HCT116 (cell line): ENCODE results near the gene BBS9. TPM values are rescaled to one million over a fixed set of nuclear protein-coding genes. Genes with fewer than 3 reads are reported as not detected.
"Not testable (repeated sequence)": the region's sequence is repeated elsewhere in the genome, so short reads cannot be mapped to it uniquely, and the experiment has no call there.

ENCODE experiments used
- ATAC-seq: fragments of 200-7000 bp; cut with Tn5 transposase; 2 replicates; pipeline ENCODE4 v1.9.1; 2020; ENCODE audit warnings: mild to moderate bottlenecking, moderate library complexity
- BruUV-seq: library from RNA; stranded (reverse); fragments of 400-500 nt; replicated peaks from 2 replicates; lab custom pipeline; 2021; lab: Mats Ljungman, UMichigan
- CTCF ChIA-PET: fragments of 300-600 bp; sonication (Branson Sonifier 250); formaldehyde crosslinking; loops from one replicate; lab custom pipeline; 2021; ENCODE audit warnings: antibody characterized with exemption; lab: Charles Lee
- POLR2A ChIA-PET: fragments of 300-600, 350-600 bp; sonication (Branson Sonifier 250); formaldehyde crosslinking; loops from one replicate; lab custom pipeline; 2021; ENCODE audit warnings: antibody characterized with exemption; lab: Charles Lee
- RAD21 ChIA-PET, 2 experiments: fragments of 300-600 bp; sonication (Branson Sonifier 250); formaldehyde crosslinking; loops; one replicate each; lab custom pipeline; 2023; ENCODE audit warnings: low total read pairs in 2 of 2; ENCODE audit not compliant: uncharacterized antibody in 2 of 2, unreplicated experiment in 2 of 2, low non-redundant PET in 1 of 2; lab: Charles Lee
- DNase-seq: peaks from one replicate; pipeline ENCODE4 v3.0.0-alpha.2; 2010; ENCODE audit warnings: low read depth, low spot score
- H2AFZ ChIP-seq: fragments of 200-600 bp; shearing (Covaris generic), sonication (generic); 2 replicates; pipeline ENCODE4 v1.6.1; 2017; ENCODE audit warnings: low read depth, mixed run types, mixed read lengths, antibody characterized with exemption, low read length; ENCODE audit not compliant: poor library complexity, severe bottlenecking
- H3K27ac ChIP-seq: 2 replicates; pipeline ENCODE4 v1.5.1; 2012; ENCODE audit warnings: low read depth, low read length
- H3K27me3 ChIP-seq: fragments of 200-600 bp; sonication (generic); 2 replicates; pipeline ENCODE4 v1.6.1; 2016; ENCODE audit warnings: mixed run types, low read length, mixed read lengths; ENCODE audit not compliant: insufficient read depth
- H3K36me3 ChIP-seq, 2 experiments: fragments of 200-500 bp in 1 of 2; fragments of 200-600 bp in 1 of 2; sonication (Bioruptor generic) in 1 of 2; sonication (generic) in 1 of 2; 2 replicates each; pipeline versions ENCODE4 v1.5.1 to v1.6.1; 2014 to 2016; ENCODE audit warnings: low read length in 2 of 2, inconsistent platforms in 1 of 2, mixed read lengths in 1 of 2, mixed run types in 1 of 2; ENCODE audit not compliant: insufficient read depth in 2 of 2, control insufficient read depth in 1 of 2
- H3K4me1 ChIP-seq, 2 experiments: fragments of 200-600 bp in 1 of 2; sonication (generic) in 1 of 2; 2 replicates each; pipeline versions ENCODE4 v1.5.1 to v1.6.1; 2012 to 2017; ENCODE audit warnings: low read length in 2 of 2, inconsistent platforms in 1 of 2, mild to moderate bottlenecking in 1 of 2, mixed read lengths in 1 of 2, mixed run types in 1 of 2, moderate library complexity in 1 of 2; ENCODE audit not compliant: insufficient read depth in 2 of 2, control insufficient read depth in 1 of 2
- H3K4me2 ChIP-seq: fragments of 200-600 bp; sonication (generic); 2 replicates; pipeline ENCODE4 v1.6.1; 2017; ENCODE audit warnings: mixed run types, low read length, mixed read lengths
- H3K4me3 ChIP-seq, 2 experiments: fragments of 200-600 bp in 1 of 2; sonication (generic) in 1 of 2; replicated peaks in 1 of 2; 2 replicates each; pipeline ENCODE4 v1.5.1; 2011 to 2016; ENCODE audit warnings: low read length in 2 of 2, control low read depth in 1 of 2, low read depth in 1 of 2, mild to moderate bottlenecking in 1 of 2, mixed read lengths in 1 of 2, mixed run types in 1 of 2
- H3K79me2 ChIP-seq: fragments of 200-600 bp; sonication (generic); 2 replicates; pipeline ENCODE4 v1.6.1; 2017; ENCODE audit warnings: mild to moderate bottlenecking, mixed run types, low read length, moderate library complexity, mixed read lengths; ENCODE audit not compliant: insufficient read depth
- H3K9ac ChIP-seq: fragments of 200-600 bp; sonication (generic); 2 replicates; pipeline ENCODE4 v1.6.1; 2016; ENCODE audit warnings: low read length, mixed read lengths
- H3K9me2 ChIP-seq: fragments of 200-600 bp; sonication (generic), shearing (Covaris generic); 2 replicates; pipeline ENCODE4 v1.6.1; 2017; ENCODE audit warnings: mixed run types, mild to moderate bottlenecking, moderate library complexity; ENCODE audit not compliant: insufficient read depth
- H3K9me3 ChIP-seq, 2 experiments: fragments of 200-500 bp in 1 of 2; fragments of 200-600 bp in 1 of 2; sonication (Bioruptor generic) in 1 of 2; sonication (generic) in 1 of 2; 2 replicates each; pipeline ENCODE4 v1.6.1; 2014 to 2017; ENCODE audit warnings: low read length in 2 of 2, mixed read lengths in 2 of 2, inconsistent platforms in 1 of 2, low read depth in 1 of 2, mild to moderate bottlenecking in 1 of 2, mixed run types in 1 of 2, moderate library complexity in 1 of 2; ENCODE audit not compliant: control insufficient read depth in 1 of 2, insufficient read depth in 1 of 2
- H4K20me1 ChIP-seq: fragments of 200-600 bp; sonication (generic), shearing (Covaris generic); 2 replicates; pipeline ENCODE4 v1.6.1; 2017; ENCODE audit warnings: mixed run types, mild to moderate bottlenecking, moderate library complexity; ENCODE audit not compliant: insufficient read depth
- CBX3 ChIP-seq: IDR thresholded peaks from 2 replicates; pipeline ENCODE4 v1.6.1; 2012; ENCODE audit warnings: low read depth
- CEBPB ChIP-seq: IDR thresholded peaks from 2 replicates; pipeline ENCODE4 v1.6.1; 2012; ENCODE audit warnings: low read depth
- ELF1 ChIP-seq: IDR thresholded peaks from 2 replicates; pipeline ENCODE4 v1.6.1; 2012; ENCODE audit warnings: low read depth, borderline replicate concordance
- FOSL1 ChIP-seq: IDR thresholded peaks from 2 replicates; pipeline ENCODE4 v1.6.1; 2012; ENCODE audit warnings: low read depth
- POLR2A ChIP-seq: IDR thresholded peaks from 2 replicates; pipeline ENCODE4 v1.7.0; 2011; ENCODE audit warnings: borderline replicate concordance; ENCODE audit not compliant: insufficient read depth, insufficient read length; ENCODE audit errors: extremely low read depth
- SP1 ChIP-seq: IDR thresholded peaks from 2 replicates; pipeline ENCODE4 v1.6.1; 2012; ENCODE audit warnings: low read depth
- ZFX ChIP-seq: fragments of 450-650 bp; IDR thresholded peaks from 2 replicates; pipeline ENCODE4 v1.6.1; 2017
- ZNF274 ChIP-seq: fragments of 200-500 bp; sonication (Bioruptor generic); IDR thresholded peaks from 2 replicates; pipeline ENCODE4 v1.6.1; 2014; ENCODE audit warnings: mild to moderate bottlenecking, low read depth, low read length, inconsistent platforms
- intact Hi-C: fragments of 100-400 bp; cut with micrococcal nuclease; formaldehyde crosslinking; loops from 2 replicates; pipeline ENCODE4 v1.10.0; 2022
- total RNA-seq: library from RNA; stranded (reverse); gene quantifications from one replicate; pipeline ENCODE4 v1.2.1, GENCODE V29; 2021; ENCODE audit not compliant: unreplicated experiment
- TF ChIP-seq, protein P1 (sequence below): IDR thresholded peaks from 2 replicates; pipeline ENCODE4 v1.6.1; 2012
- TF ChIP-seq, protein P2 (sequence below): IDR thresholded peaks from 2 replicates; pipeline ENCODE4 v1.6.1; 2011; ENCODE audit warnings: mild to moderate bottlenecking, low read length, moderate library complexity; ENCODE audit not compliant: insufficient replicate concordance; ENCODE audit errors: extremely low read depth
- TF ChIP-seq, protein P3 (sequence below): IDR thresholded peaks from 2 replicates; pipeline ENCODE4 v1.6.1; 2012
- TF ChIP-seq, protein P4 (sequence below), 3 experiments: fragments of 200-600 bp in 1 of 3; sonication (generic) in 1 of 3; IDR thresholded peaks in 2 of 3; conservative IDR thresholded peaks in 1 of 3; 2 replicates each; pipeline ENCODE4 v1.5.1; 2012 to 2017; ENCODE audit warnings: low read depth in 2 of 3, low read length in 2 of 3, antibody characterized with exemption in 1 of 3, borderline replicate concordance in 1 of 3, control low read depth in 1 of 3, mild to moderate bottlenecking in 1 of 3, mixed read lengths in 1 of 3, mixed run types in 1 of 3, moderate library complexity in 1 of 3; ENCODE audit not compliant: insufficient read depth in 1 of 3

The BBS9 gene
- total RNA-seq, 1 experiment from 2014 or later = 7.1 TPM

DNA sequence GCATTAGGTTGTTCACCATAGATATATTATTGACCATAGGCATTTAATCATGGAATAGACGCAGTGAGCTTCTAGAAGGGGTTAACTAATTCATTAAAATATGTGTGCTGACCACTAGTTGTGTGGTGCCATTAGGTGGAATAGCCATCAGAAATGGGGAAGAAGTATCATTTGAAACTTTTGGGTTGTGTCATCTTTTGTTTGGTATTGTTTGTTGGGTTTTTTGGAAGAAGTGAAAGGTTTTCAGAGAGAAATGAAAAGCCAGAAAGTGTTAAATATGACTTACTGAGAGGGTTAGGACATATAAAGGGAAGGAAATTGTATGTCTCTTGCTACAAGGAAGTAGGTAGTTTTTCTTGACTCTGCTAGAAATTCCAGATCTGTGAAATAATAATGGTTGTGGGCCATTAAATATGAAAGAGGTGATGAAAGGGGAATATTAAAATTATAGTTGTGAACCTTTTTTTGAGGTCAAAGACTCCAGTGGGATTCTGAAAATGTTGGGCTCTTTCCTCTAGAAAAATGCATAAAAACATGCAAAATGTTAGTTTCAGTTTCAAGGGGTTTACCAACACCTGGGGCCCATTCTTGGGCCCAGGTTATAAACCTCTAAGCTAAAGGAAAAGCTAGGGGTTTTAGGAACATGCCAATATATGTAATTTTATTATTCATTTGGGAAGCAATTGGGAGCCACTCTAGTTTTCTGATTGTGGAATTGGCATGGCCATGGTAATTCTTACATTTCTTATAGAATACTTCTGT is 348.5 kb downstream of the BBS9 start (continued):
- TF ChIP-seq ZNF274 (no peak), ELF1 (no peak), SP1 (no peak)
- TF ChIP-seq, protein P1, sequence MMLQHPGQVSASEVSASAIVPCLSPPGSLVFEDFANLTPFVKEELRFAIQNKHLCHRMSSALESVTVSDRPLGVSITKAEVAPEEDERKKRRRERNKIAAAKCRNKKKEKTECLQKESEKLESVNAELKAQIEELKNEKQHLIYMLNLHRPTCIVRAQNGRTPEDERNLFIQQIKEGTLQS = no peak

DNA sequence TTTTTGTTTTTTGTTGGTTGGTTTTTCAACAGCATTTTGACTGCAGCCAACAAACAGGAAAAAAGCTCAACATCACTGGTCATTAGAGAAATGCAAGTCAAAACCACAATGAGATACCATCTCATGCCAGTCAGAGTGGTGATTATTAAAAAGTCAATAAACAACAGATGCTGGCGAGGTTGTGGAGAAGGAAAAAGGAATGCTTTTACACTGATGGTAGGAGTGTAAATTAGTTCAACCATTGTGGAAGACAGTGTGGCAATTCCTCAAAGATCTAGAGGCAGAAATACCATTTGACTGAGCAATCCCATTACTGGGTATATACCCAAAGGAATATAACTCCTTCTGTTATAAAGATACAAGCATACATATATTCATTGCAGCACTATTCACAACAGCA is 355.1 kb downstream of the BBS9 start:
- intact Hi-C loops, H3K27ac ChIP-seq, H3K9ac ChIP-seq, DNase-seq, H4K20me1 ChIP-seq, H3K27me3 ChIP-seq, BruUV-seq, H3K79me2 ChIP-seq, H3K4me2 ChIP-seq, H2AFZ ChIP-seq, H3K4me3 ChIP-seq, POLR2A ChIA-PET, H3K9me3 ChIP-seq, RAD21 ChIA-PET, H3K4me1 ChIP-seq, H3K9me2 ChIP-seq, CTCF ChIA-PET, ATAC-seq, H3K36me3 ChIP-seq: not testable (repeated sequence)

DNA sequence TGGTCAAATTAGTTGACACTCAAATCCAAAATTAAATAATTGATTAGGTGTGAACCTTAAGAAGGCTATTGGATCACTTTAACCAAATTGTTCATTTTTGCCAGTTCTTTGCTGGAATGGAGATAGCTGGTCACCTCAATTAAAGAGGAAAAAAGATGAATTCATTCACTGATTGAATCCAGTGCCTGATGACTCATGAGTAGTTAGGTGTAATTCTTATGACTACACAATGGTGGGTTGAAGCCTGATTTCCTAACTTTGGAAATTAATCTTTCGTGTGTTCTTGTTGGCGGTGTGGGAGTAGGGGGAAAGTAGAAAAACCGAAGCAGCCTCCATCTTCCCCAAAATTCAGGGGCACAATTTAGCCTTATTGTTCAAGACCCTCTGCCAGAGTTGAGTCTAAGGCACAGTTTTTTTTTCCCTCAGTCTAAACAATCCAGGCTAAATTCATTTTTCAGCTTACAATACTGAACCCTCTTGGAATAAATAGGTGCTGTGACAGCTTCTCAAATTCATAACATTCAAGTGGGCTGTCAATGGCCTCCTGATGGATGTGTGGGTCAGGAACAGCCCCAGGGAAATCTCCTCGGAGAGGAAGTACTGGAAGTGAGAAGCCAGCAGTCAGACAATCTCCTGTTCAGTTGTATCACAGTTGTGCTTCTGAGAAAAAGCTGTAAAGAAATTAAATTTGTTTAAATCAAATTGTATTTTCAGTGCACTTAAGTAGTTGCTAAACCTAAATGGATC is 356.6 kb downstream of the BBS9 start:
- DNase-seq (no peak), ATAC-seq (no peak)
- H3K4me1 ChIP-seq = no peaks in the 10 kb centered on the region
- CTCF ChIA-PET = no interaction called here
- H3K9me2 ChIP-seq = no peaks in the 10 kb centered on the region
- POLR2A ChIA-PET = no interaction called here
- no peak overlapping the region for H2AFZ ChIP-seq
- H3K4me2 ChIP-seq = no peak overlapping the region
- H3K27ac ChIP-seq = no peak overlapping the region
- no peaks in the 10 kb centered on the region for H3K79me2 ChIP-seq
- RAD21 ChIA-PET = no interaction called here
- no peak overlapping the region for H3K9ac ChIP-seq
- H3K9me3 ChIP-seq = no peaks in the 10 kb centered on the region
- no peaks in the 10 kb centered on the region for H3K27me3 ChIP-seq
- BruUV-seq = no TSS peak
- intact Hi-C loops = no loop called here
- no peaks in the 10 kb centered on the region for H3K36me3 ChIP-seq
- no peak overlapping the region for H3K4me3 ChIP-seq
- H4K20me1 ChIP-seq = no peaks in the 10 kb centered on the region
- TF ChIP-seq, protein P2, sequence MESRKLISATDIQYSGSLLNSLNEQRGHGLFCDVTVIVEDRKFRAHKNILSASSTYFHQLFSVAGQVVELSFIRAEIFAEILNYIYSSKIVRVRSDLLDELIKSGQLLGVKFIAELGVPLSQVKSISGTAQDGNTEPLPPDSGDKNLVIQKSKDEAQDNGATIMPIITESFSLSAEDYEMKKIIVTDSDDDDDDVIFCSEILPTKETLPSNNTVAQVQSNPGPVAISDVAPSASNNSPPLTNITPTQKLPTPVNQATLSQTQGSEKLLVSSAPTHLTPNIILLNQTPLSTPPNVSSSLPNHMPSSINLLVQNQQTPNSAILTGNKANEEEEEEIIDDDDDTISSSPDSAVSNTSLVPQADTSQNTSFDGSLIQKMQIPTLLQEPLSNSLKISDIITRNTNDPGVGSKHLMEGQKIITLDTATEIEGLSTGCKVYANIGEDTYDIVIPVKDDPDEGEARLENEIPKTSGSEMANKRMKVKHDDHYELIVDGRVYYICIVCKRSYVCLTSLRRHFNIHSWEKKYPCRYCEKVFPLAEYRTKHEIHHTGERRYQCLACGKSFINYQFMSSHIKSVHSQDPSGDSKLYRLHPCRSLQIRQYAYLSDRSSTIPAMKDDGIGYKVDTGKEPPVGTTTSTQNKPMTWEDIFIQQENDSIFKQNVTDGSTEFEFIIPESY = no peak
- no peak for TF ChIP-seq POLR2A
- TF ChIP-seq CEBPB = no peak
- no peak for TF ChIP-seq ZFX
- no peak for TF ChIP-seq CBX3
- TF ChIP-seq, protein P1 = no peak
- TF ChIP-seq FOSL1 = no peak
- TF ChIP-seq, protein P3, sequence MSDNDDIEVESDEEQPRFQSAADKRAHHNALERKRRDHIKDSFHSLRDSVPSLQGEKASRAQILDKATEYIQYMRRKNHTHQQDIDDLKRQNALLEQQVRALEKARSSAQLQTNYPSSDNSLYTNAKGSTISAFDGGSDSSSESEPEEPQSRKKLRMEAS = no peak
- no peak for TF ChIP-seq ELF1
- TF ChIP-seq, protein P4, sequence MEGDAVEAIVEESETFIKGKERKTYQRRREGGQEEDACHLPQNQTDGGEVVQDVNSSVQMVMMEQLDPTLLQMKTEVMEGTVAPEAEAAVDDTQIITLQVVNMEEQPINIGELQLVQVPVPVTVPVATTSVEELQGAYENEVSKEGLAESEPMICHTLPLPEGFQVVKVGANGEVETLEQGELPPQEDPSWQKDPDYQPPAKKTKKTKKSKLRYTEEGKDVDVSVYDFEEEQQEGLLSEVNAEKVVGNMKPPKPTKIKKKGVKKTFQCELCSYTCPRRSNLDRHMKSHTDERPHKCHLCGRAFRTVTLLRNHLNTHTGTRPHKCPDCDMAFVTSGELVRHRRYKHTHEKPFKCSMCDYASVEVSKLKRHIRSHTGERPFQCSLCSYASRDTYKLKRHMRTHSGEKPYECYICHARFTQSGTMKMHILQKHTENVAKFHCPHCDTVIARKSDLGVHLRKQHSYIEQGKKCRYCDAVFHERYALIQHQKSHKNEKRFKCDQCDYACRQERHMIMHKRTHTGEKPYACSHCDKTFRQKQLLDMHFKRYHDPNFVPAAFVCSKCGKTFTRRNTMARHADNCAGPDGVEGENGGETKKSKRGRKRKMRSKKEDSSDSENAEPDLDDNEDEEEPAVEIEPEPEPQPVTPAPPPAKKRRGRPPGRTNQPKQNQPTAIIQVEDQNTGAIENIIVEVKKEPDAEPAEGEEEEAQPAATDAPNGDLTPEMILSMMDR (IDR thresholded peaks at IDR 0.05 in 2 of 3, conservative IDR thresholded peaks at IDR 0.05 in 1 of 3; ENCODE audit: borderline replicate concordance in 1 of 3, insufficient read depth in 1 of 3, low read depth in 2 of 3, low read length in 2 of 3) = no peak
